WERI-Rb-1 (cell line): Measurements from ENCODE around the gene LNPEP.
A peak's percentile ranks its signal among the peaks of the same experiment; 100 is the strongest.

Experiments used
- DNase-seq: peaks from one replicate; pipeline ENCODE4 v3.0.0-alpha.2; 2020
- H3K27ac ChIP-seq: fragments of 250-450 bp; sonication (Bioruptor Pico); 2 replicates; pipeline ENCODE4 v1.5.1; 2020; ENCODE audit warnings: mild to moderate bottlenecking, moderate library complexity
- H3K27me3 ChIP-seq: fragments of 250-450 bp; sonication (Bioruptor Pico); 2 replicates; pipeline ENCODE4 v1.5.1; 2021; ENCODE audit warnings: mild to moderate bottlenecking, low read depth, moderate library complexity; ENCODE audit not compliant: insufficient read depth, severe bottlenecking
- H3K36me3 ChIP-seq: fragments of 250-450 bp; sonication (Bioruptor Pico); 2 replicates; pipeline ENCODE4 v1.5.1; 2020; ENCODE audit warnings: mild to moderate bottlenecking, moderate library complexity
- H3K4me3 ChIP-seq: 2 replicates; pipeline ENCODE4 v1.5.1; 2011; ENCODE audit warnings: low read depth, mild to moderate bottlenecking, control low read depth, low read length
- H3K9me3 ChIP-seq: fragments of 250-450 bp; sonication (Bioruptor Pico); 2 replicates; pipeline ENCODE4 v1.5.1; 2021; ENCODE audit warnings: mild to moderate bottlenecking, moderate library complexity; ENCODE audit not compliant: severe bottlenecking
- CTCF ChIP-seq: IDR thresholded peaks from 2 replicates; pipeline ENCODE4 v1.5.1; 2011; ENCODE audit warnings: low read depth, mild to moderate bottlenecking, control low read depth, inconsistent platforms, low read length

Gene LNPEP

GRCh38 chr5:96952974-96953730 is 17.3 kb downstream of the LNPEP start:
- no peaks in the 10 kb centered on the region for H3K36me3 ChIP-seq
- H3K27ac ChIP-seq, result peak overlapping the region; percentile 55
- DNase-seq, result peak; percentile 74
- no peaks in the 10 kb centered on the region for H3K27me3 ChIP-seq
- H3K4me3 ChIP-seq, result no peak overlapping the region
- no peak for TF ChIP-seq CTCF
- peaks cover under 1% of the 10 kb centered on the region for H3K9me3 ChIP-seq

GRCh38 chr5:96957254-96958049 is 21.6 kb downstream of the LNPEP start:
- Histone ChIP-seq H3K27me3 (no peaks in the 10 kb centered on the region), H3K9me3 (peaks cover 4% of the 10 kb centered on the region), H3K4me3 (no peak overlapping the region), H3K36me3 (no peaks in the 10 kb centered on the region), H3K27ac (no peak overlapping the region)
- TF ChIP-seq CTCF, result no peak
- DNase-seq, result no peak

DNA sequence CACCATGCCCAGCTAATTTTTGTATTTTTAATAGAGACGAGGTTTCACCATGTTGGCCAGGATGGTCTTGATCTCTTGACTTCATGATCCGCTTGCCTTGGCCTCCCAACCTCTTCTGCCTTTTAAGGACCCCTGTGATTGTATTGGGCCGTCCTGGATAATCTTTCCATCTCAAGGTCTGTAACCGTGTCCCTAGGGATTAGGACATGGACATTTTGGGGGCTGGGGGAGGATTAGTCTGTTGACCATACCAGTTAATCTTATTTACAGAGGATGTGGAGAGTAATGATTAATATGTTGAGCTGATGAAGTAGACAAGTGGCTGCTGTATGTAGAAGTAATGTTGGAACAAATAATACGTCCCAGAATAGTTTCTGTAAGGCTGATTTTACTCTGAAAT is 23.1 kb downstream of the LNPEP start:
- H3K4me3 ChIP-seq, result no peak overlapping the region
- H3K27ac ChIP-seq, result no peak overlapping the region
- TF ChIP-seq CTCF, result no peak
- no peaks in the 10 kb centered on the region for H3K27me3 ChIP-seq
- H3K9me3 ChIP-seq, result peaks cover 4% of the 10 kb centered on the region
- no peaks in the 10 kb centered on the region for H3K36me3 ChIP-seq
- DNase-seq, result peak; percentile 76

DNA sequence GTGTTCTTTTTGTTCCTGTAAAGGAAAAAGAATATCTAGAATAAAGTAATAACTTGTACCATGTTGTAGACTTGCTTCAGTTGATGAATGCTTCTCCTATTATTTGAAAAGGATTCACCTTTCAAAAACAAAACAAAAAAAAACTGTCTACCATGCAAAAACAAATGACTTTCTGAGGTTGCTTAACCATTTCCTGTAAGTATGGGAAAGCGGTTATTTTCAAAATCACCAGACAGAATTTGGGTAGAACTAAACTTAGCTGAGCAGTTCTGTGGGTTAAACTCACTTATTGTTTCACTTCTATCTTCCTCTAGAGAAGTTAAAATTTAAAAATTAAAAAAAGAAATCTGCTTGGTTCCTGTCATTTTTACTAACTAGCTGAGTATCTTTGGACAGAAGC is 25.2 kb downstream of the LNPEP start:
- Histone ChIP-seq H3K27ac (no peak overlapping the region), H3K9me3 (peaks cover 4% of the 10 kb centered on the region), H3K4me3 (no peak overlapping the region)

GRCh38 chr5:96962540-96962991 is 26.7 kb downstream of the LNPEP start:
- no peak for TF ChIP-seq CTCF
- Histone ChIP-seq H3K27me3 (no peaks in the 10 kb centered on the region), H3K27ac (no peak overlapping the region), H3K36me3 (no peaks in the 10 kb centered on the region), H3K9me3 (peaks cover 4% of the 10 kb centered on the region), H3K4me3 (no peak overlapping the region)
- DNase-seq, result no peak

More for the DNA sequence above, 25.2 kb downstream of the LNPEP start:
- no peak for DNase-seq
- TF ChIP-seq CTCF, result no peak
- no peaks in the 10 kb centered on the region for H3K27me3 ChIP-seq
- H3K36me3 ChIP-seq, result no peaks in the 10 kb centered on the region
